GM12878 (cell line): ENCODE data around the gene RELT. TPM values are rescaled to one million over a fixed set of nuclear protein-coding genes. Genes with fewer than 3 reads are reported as not detected.

Experiments used
- BCL11A ChIP-seq: IDR thresholded peaks from 2 replicates; pipeline ENCODE4 v1.6.1; 2011; ENCODE audit warnings: low read depth, low read length
- ETV6 ChIP-seq, 2 experiments: fragments of 450-650 bp in 1 of 2; IDR thresholded peaks in 1 of 2; conservative IDR thresholded peaks in 1 of 2; 2 replicates each; pipeline ENCODE4 v1.6.1; 2014; ENCODE audit warnings: antibody characterized with exemption in 1 of 2, borderline replicate concordance in 1 of 2, low read depth in 1 of 2, mild to moderate bottlenecking in 1 of 2, moderate library complexity in 1 of 2
- FOS ChIP-seq: IDR thresholded peaks from 3 replicates; pipeline ENCODE4 v1.6.1; 2011; ENCODE audit warnings: borderline replicate concordance; ENCODE audit not compliant: insufficient read length; ENCODE audit errors: extremely low read depth
- IKZF2 ChIP-seq, 2 experiments: fragments of 450-650 bp; IDR thresholded peaks; 2 replicates each; pipeline ENCODE4 v1.6.1; 2017; ENCODE audit warnings: mild to moderate bottlenecking in 2 of 2, moderate library complexity in 2 of 2
- MEF2B ChIP-seq: fragments of 450-650 bp; IDR thresholded peaks from 2 replicates; pipeline ENCODE4 v1.6.1; 2018; ENCODE audit warnings: mild to moderate bottlenecking, moderate library complexity; ENCODE audit not compliant: partially characterized antibody, poor library complexity, severe bottlenecking
- MYC ChIP-seq: IDR thresholded peaks from 2 replicates; pipeline ENCODE4 v1.6.1; 2011; ENCODE audit warnings: mild to moderate bottlenecking, low read length, moderate library complexity, inconsistent platforms; ENCODE audit not compliant: insufficient read depth, insufficient replicate concordance, insufficient read length, severe bottlenecking
- NR2C1 ChIP-seq: fragments of 450-650 bp; IDR thresholded peaks from 2 replicates; pipeline ENCODE4 v1.6.1; 2017; ENCODE audit warnings: antibody characterized with exemption, mild to moderate bottlenecking, moderate library complexity
- RAD51 ChIP-seq: fragments of 450-650 bp; IDR thresholded peaks from 2 replicates; pipeline ENCODE4 v1.6.1; 2016; ENCODE audit warnings: moderate library complexity, mild to moderate bottlenecking, inconsistent platforms
- RB1 ChIP-seq: fragments of 450-650 bp; formaldehyde crosslinking; IDR thresholded peaks from 2 replicates; pipeline ENCODE4 v1.6.1; 2017; ENCODE audit warnings: mild to moderate bottlenecking, borderline replicate concordance
- RUNX3 ChIP-seq: IDR thresholded peaks from 2 replicates; pipeline ENCODE4 v1.6.1; 2012; ENCODE audit warnings: low read length, inconsistent platforms
- SKIL ChIP-seq: fragments of 450-650 bp; IDR thresholded peaks from 2 replicates; pipeline ENCODE4 v1.6.1; 2017; ENCODE audit warnings: mild to moderate bottlenecking, low read depth, inconsistent platforms; ENCODE audit not compliant: poor library complexity, severe bottlenecking
- SREBF1 ChIP-seq: IDR thresholded peaks from 2 replicates; pipeline ENCODE4 v1.6.1; 2012; ENCODE audit warnings: mild to moderate bottlenecking, low read length
- STAT1 ChIP-seq: fragments of 450-650 bp; conservative IDR thresholded peaks from 2 replicates; pipeline ENCODE4 v1.6.1; 2014; ENCODE audit warnings: antibody characterized with exemption, mild to moderate bottlenecking
- polyA plus RNA-seq, 11 experiments: library from polyadenylated mRNA; depleted of rRNA in 4 of 11; unstranded in 6 of 11; stranded (reverse) in 5 of 11; fragments of >200 nt; fragmentation: Nextera tagmentation in 4 of 11; fragmentation: Illumina TruSeq in 1 of 11; extraction: Ambion mirVana in 4 of 11; extraction: Trizol in 1 of 11; gene quantifications; 1 replicate in 1 of 11; 2 replicates in 10 of 11; pipeline versions ENCODE4 v1.2.1 to v1.2.3, GENCODE V29; 2011 to 2016; ENCODE audit warnings: inconsistent platforms in 2 of 11, missing spikeins in 2 of 11, low read depth in 1 of 11
- total RNA-seq, 4 experiments: library from RNA; depleted of rRNA in 3 of 4; stranded (reverse); fragments of >200 nt in 3 of 4; fragmentation: Illumina TruSeq in 1 of 4; extraction: Trizol in 1 of 4; gene quantifications; 2 replicates each; pipeline versions ENCODE4 v1.2.1 to v1.2.3, GENCODE V29; 2013 to 2021
- TF ChIP-seq, protein P1 (sequence below): fragments of 450-650 bp; IDR thresholded peaks from 2 replicates; pipeline ENCODE4 v1.6.1; 2017; ENCODE audit warnings: borderline replicate concordance
- TF ChIP-seq, protein P2 (sequence below): fragments of 450-650 bp; IDR thresholded peaks from 2 replicates; pipeline ENCODE4 v1.6.1; 2018; ENCODE audit warnings: mild to moderate bottlenecking, low read depth, moderate library complexity; ENCODE audit not compliant: partially characterized antibody
- TF ChIP-seq, protein P3 (sequence below): fragments of 450-650 bp; IDR thresholded peaks from 2 replicates; pipeline ENCODE4 v1.6.1; 2016; ENCODE audit warnings: mild to moderate bottlenecking
- TF ChIP-seq, protein P4 (sequence below), 3 experiments: IDR thresholded peaks in 2 of 3; conservative IDR thresholded peaks in 1 of 3; 2 replicates each; pipeline ENCODE4 v1.5.1; 2011; ENCODE audit warnings: low read depth in 3 of 3, low read length in 3 of 3, mild to moderate bottlenecking in 3 of 3, control low read depth in 2 of 3, moderate library complexity in 2 of 3, inconsistent platforms in 1 of 3, mixed read lengths in 1 of 3; ENCODE audit not compliant: control insufficient read depth in 2 of 3, insufficient read depth in 1 of 3; ENCODE audit errors: extremely low read depth in 1 of 3

RELT gene
- total and polyA plus RNA-seq, 10 of the 15 experiments (the other 5 are each of a cell fraction or from before 2014, with no cell fraction given), result 1.2 to 28.5 (median 10.8) TPM

GRCh38 chr11:73383249-73384124 lies 7.3 kb downstream of the RELT start (continued):
- TF ChIP-seq STAT1 (no peak), RB1 (no peak), RAD51 (no peak), MEF2B (peak; percentile 68), FOS (no peak), SREBF1 (no peak), SKIL (no peak), ETV6 (conservative IDR thresholded peaks at IDR 0.05 in 1 of 2, IDR thresholded peaks at IDR 0.05 in 1 of 2; ENCODE audit: borderline replicate concordance in 1 of 2, low read depth in 1 of 2) (no peak), MYC (no peak), RUNX3 (no peak), BCL11A (no peak), IKZF2 (IDR thresholded peaks at IDR 0.05) (peak; percentile 83 to 86), NR2C1 (no peak)
- TF ChIP-seq, protein P1, sequence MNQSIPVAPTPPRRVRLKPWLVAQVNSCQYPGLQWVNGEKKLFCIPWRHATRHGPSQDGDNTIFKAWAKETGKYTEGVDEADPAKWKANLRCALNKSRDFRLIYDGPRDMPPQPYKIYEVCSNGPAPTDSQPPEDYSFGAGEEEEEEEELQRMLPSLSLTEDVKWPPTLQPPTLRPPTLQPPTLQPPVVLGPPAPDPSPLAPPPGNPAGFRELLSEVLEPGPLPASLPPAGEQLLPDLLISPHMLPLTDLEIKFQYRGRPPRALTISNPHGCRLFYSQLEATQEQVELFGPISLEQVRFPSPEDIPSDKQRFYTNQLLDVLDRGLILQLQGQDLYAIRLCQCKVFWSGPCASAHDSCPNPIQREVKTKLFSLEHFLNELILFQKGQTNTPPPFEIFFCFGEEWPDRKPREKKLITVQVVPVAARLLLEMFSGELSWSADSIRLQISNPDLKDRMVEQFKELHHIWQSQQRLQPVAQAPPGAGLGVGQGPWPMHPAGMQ, result no peak
- TF ChIP-seq, protein P2, sequence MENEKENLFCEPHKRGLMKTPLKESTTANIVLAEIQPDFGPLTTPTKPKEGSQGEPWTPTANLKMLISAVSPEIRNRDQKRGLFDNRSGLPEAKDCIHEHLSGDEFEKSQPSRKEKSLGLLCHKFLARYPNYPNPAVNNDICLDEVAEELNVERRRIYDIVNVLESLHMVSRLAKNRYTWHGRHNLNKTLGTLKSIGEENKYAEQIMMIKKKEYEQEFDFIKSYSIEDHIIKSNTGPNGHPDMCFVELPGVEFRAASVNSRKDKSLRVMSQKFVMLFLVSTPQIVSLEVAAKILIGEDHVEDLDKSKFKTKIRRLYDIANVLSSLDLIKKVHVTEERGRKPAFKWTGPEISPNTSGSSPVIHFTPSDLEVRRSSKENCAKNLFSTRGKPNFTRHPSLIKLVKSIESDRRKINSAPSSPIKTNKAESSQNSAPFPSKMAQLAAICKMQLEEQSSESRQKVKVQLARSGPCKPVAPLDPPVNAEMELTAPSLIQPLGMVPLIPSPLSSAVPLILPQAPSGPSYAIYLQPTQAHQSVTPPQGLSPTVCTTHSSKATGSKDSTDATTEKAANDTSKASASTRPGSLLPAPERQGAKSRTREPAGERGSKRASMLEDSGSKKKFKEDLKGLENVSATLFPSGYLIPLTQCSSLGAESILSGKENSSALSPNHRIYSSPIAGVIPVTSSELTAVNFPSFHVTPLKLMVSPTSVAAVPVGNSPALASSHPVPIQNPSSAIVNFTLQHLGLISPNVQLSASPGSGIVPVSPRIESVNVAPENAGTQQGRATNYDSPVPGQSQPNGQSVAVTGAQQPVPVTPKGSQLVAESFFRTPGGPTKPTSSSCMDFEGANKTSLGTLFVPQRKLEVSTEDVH, result no peak
- TF ChIP-seq, protein P3, sequence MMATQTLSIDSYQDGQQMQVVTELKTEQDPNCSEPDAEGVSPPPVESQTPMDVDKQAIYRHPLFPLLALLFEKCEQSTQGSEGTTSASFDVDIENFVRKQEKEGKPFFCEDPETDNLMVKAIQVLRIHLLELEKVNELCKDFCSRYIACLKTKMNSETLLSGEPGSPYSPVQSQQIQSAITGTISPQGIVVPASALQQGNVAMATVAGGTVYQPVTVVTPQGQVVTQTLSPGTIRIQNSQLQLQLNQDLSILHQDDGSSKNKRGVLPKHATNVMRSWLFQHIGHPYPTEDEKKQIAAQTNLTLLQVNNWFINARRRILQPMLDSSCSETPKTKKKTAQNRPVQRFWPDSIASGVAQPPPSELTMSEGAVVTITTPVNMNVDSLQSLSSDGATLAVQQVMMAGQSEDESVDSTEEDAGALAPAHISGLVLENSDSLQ, result no peak
- TF ChIP-seq, protein P4, sequence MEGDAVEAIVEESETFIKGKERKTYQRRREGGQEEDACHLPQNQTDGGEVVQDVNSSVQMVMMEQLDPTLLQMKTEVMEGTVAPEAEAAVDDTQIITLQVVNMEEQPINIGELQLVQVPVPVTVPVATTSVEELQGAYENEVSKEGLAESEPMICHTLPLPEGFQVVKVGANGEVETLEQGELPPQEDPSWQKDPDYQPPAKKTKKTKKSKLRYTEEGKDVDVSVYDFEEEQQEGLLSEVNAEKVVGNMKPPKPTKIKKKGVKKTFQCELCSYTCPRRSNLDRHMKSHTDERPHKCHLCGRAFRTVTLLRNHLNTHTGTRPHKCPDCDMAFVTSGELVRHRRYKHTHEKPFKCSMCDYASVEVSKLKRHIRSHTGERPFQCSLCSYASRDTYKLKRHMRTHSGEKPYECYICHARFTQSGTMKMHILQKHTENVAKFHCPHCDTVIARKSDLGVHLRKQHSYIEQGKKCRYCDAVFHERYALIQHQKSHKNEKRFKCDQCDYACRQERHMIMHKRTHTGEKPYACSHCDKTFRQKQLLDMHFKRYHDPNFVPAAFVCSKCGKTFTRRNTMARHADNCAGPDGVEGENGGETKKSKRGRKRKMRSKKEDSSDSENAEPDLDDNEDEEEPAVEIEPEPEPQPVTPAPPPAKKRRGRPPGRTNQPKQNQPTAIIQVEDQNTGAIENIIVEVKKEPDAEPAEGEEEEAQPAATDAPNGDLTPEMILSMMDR (IDR thresholded peaks at IDR 0.05 in 2 of 3, conservative IDR thresholded peaks at IDR 0.05 in 1 of 3; ENCODE audit: control insufficient read depth in 2 of 3, extremely low read depth in 1 of 3, insufficient read depth in 1 of 3, low read depth in 3 of 3, low read length in 3 of 3), result peak; percentile 7 to 37 (median 29); a peak in 4 of 6 replicates
